HepG2 (cell line): ENCODE data around the gene ABCA2. TPM values are rescaled to one million over a fixed set of nuclear protein-coding genes. Genes with fewer than 3 reads are reported as not detected.

Source experiments
- AKAP8 ChIP-seq: sonication (generic); formaldehyde crosslinking; IDR thresholded peaks from 2 replicates; pipeline ENCODE4 v1.5.1; 2020; ENCODE audit warnings: mild to moderate bottlenecking, missing genetic modification reagents
- ARHGAP35 ChIP-seq: sonication (generic); formaldehyde crosslinking; IDR thresholded peaks from 2 replicates; pipeline ENCODE4 v1.9.0; 2022; ENCODE audit warnings: mild to moderate bottlenecking, inconsistent platforms, moderate library complexity, missing genetic modification reagents, borderline replicate concordance
- ATF7-NPFF ChIP-seq: sonication (generic); formaldehyde crosslinking; IDR thresholded peaks from 2 replicates; pipeline ENCODE4 v1.8.1; 2023; ENCODE audit warnings: mild to moderate bottlenecking, low read depth, missing genetic modification reagents, moderate library complexity
- BHLHE40 ChIP-seq: IDR thresholded peaks from 2 replicates; pipeline ENCODE4 v1.6.1; 2011; ENCODE audit warnings: low read length, improper control_type of control experiment
- CC2D1A ChIP-seq: sonication (generic); formaldehyde crosslinking; IDR thresholded peaks from 2 replicates; pipeline ENCODE4 v1.8.1; 2023; ENCODE audit warnings: mild to moderate bottlenecking, missing genetic modification reagents
- FOXA1 ChIP-seq, 2 experiments: fragments of 450-650 bp in 1 of 2; sonication (generic) in 1 of 2; formaldehyde crosslinking in 1 of 2; IDR thresholded peaks; 2 replicates each; pipeline versions ENCODE4 v1.4.0 to v1.6.1; 2016 to 2020; ENCODE audit warnings: missing genetic modification reagents in 1 of 2
- GZF1 ChIP-seq: sonication (generic); formaldehyde crosslinking; IDR thresholded peaks from 2 replicates; pipeline ENCODE4 v1.5.1; 2020; ENCODE audit warnings: mild to moderate bottlenecking, missing genetic modification reagents
- ISL2 ChIP-seq: sonication (generic); formaldehyde crosslinking; IDR thresholded peaks from 2 replicates; pipeline ENCODE4 v1.5.0; 2020; ENCODE audit warnings: missing genetic modification reagents
- POLR2AphosphoS2 ChIP-seq: IDR thresholded peaks from 2 replicates; pipeline ENCODE4 v1.6.1; 2011; ENCODE audit warnings: low read depth, low read length, improper control_type of control experiment
- RARA ChIP-seq: IDR thresholded peaks from 2 replicates; pipeline ENCODE4 v1.6.1; 2016; ENCODE audit warnings: missing genetic modification reagents, missing compliant biosample characterization
- RBM22 ChIP-seq: fragments of 200-400 bp; formaldehyde crosslinking; optimal IDR thresholded peaks from 2 replicates; pipeline ENCODE3; 2017; ENCODE audit warnings: mild to moderate bottlenecking, low read length, moderate library complexity
- RFXANK ChIP-seq: IDR thresholded peaks from 2 replicates; pipeline ENCODE4 v1.6.1; 2016
- STAG1 ChIP-seq: sonication (generic); formaldehyde crosslinking; IDR thresholded peaks from 2 replicates; pipeline ENCODE4 v1.4.0; 2020; ENCODE audit warnings: missing genetic modification reagents
- ZBTB7B ChIP-seq: sonication (generic); formaldehyde crosslinking; IDR thresholded peaks from 2 replicates; pipeline ENCODE4 v1.4.0; 2020; ENCODE audit warnings: missing genetic modification reagents
- ZFP36L2 ChIP-seq: sonication (generic); formaldehyde crosslinking; IDR thresholded peaks from 2 replicates; pipeline ENCODE4 v1.4.0; 2020; ENCODE audit warnings: missing genetic modification reagents
- ZNF24 ChIP-seq: fragments of 450-650 bp; IDR thresholded peaks from 2 replicates; pipeline ENCODE4 v1.6.1; 2017; ENCODE audit warnings: antibody characterized with exemption, mild to moderate bottlenecking
- ZNF557 ChIP-seq: sonication (generic); formaldehyde crosslinking; IDR thresholded peaks from 2 replicates; pipeline ENCODE4 v1.4.0; 2020; ENCODE audit warnings: missing genetic modification reagents
- polyA plus RNA-seq, 8 experiments: library from polyadenylated mRNA; depleted of rRNA in 3 of 8; stranded (reverse) in 7 of 8; unstranded in 1 of 8; fragments of >200 nt; fragmentation: Illumina TruSeq in 4 of 8; extraction: Trizol in 4 of 8; gene quantifications; 2 replicates each; pipeline versions ENCODE4 v1.2.1 to v1.2.3, GENCODE V29; 2011 to 2016; ENCODE audit warnings: low read depth in 4 of 8, missing spikeins in 1 of 8, mixed read lengths in 1 of 8; ENCODE audit not compliant: insufficient read depth in 1 of 8
- total RNA-seq, 5 experiments: library from RNA; depleted of rRNA; stranded (reverse); fragments of >200 nt; fragmentation: Illumina TruSeq; extraction: Trizol; gene quantifications; 2 replicates each; pipeline ENCODE4 v1.2.3, GENCODE V29; 2016; ENCODE audit warnings: low read depth in 1 of 5
- TF ChIP-seq, protein P1 (sequence below): sonication (generic); formaldehyde crosslinking; IDR thresholded peaks from 2 replicates; pipeline ENCODE4 v1.4.0; 2020; ENCODE audit warnings: missing genetic modification reagents, borderline replicate concordance
- TF ChIP-seq, protein P2 (sequence below): sonication (generic); formaldehyde crosslinking; IDR thresholded peaks from 2 replicates; pipeline ENCODE4 v1.5.1; 2020; ENCODE audit warnings: mild to moderate bottlenecking, missing genetic modification reagents, moderate library complexity
- TF ChIP-seq, protein P3 (sequence below), 2 experiments: sonication (generic) in 1 of 2; formaldehyde crosslinking in 1 of 2; IDR thresholded peaks; 2 replicates each; pipeline versions ENCODE4 v1.5.1 to v1.6.1; 2011 to 2020; ENCODE audit warnings: borderline replicate concordance in 1 of 2, low read depth in 1 of 2, low read length in 1 of 2, mild to moderate bottlenecking in 1 of 2, missing genetic modification reagents in 1 of 2, moderate library complexity in 1 of 2
- TF ChIP-seq, protein P4 (sequence below): sonication (generic); formaldehyde crosslinking; IDR thresholded peaks from 2 replicates; pipeline ENCODE4 v1.8.1; 2023; ENCODE audit warnings: mild to moderate bottlenecking, missing genetic modification reagents
- TF ChIP-seq, protein P5 (sequence below): IDR thresholded peaks from 2 replicates; pipeline ENCODE4 v1.6.1; 2016
- TF ChIP-seq, protein P6 (sequence below): sonication (generic); formaldehyde crosslinking; IDR thresholded peaks from 2 replicates; pipeline ENCODE4 v1.5.0; 2020; ENCODE audit warnings: missing genetic modification reagents, mild to moderate bottlenecking, borderline replicate concordance

The ABCA2 gene
- total and polyA plus RNA-seq, 2 of the 13 experiments (the other 11 are each of a cell fraction or from before 2014, with no cell fraction given), result 2.9 to 19.2 TPM

DNA sequence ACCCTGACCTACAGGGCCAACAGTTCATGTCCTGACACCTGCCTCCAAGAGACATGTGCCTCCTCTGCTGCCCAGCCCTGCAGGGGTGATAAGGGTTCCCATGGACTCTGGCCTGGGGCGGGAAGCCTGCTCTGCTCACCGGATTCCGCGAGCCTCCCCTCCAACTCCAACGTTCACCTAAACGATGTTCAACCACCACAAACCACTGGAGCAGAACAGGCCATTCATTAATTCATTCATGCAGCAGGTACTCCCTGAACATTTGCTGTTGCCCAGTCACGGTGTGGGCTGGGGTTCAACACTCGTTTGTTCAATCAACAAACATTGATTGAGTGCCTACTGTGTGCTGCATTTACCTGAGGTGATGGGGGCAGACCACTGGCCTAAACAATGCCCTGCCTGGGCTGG lies 46.0 kb upstream of the ABCA2 start (continued):
- TF ChIP-seq AKAP8 (CRISPR knock-in tag), result no peak
- TF ChIP-seq, protein P1, sequence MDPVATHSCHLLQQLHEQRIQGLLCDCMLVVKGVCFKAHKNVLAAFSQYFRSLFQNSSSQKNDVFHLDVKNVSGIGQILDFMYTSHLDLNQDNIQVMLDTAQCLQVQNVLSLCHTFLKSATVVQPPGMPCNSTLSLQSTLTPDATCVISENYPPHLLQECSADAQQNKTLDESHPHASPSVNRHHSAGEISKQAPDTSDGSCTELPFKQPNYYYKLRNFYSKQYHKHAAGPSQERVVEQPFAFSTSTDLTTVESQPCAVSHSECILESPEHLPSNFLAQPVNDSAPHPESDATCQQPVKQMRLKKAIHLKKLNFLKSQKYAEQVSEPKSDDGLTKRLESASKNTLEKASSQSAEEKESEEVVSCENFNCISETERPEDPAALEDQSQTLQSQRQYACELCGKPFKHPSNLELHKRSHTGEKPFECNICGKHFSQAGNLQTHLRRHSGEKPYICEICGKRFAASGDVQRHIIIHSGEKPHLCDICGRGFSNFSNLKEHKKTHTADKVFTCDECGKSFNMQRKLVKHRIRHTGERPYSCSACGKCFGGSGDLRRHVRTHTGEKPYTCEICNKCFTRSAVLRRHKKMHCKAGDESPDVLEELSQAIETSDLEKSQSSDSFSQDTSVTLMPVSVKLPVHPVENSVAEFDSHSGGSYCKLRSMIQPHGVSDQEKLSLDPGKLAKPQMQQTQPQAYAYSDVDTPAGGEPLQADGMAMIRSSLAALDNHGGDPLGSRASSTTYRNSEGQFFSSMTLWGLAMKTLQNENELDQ (CRISPR knock-in tag), result no peak
- no peak for TF ChIP-seq RBM22
- no peak for TF ChIP-seq RFXANK (CRISPR knock-in tag)
- TF ChIP-seq GZF1 (CRISPR knock-in tag), result 0 out of 2 replicates have a peak, but pooled peaks have one; percentile 24
- no peak for TF ChIP-seq CC2D1A (CRISPR knock-in tag)
- no peak for TF ChIP-seq FOXA1 (IDR thresholded peaks at IDR 0.05)
- TF ChIP-seq FOXA1 (CRISPR knock-in tag; IDR thresholded peaks at IDR 0.05), result no peak
- TF ChIP-seq STAG1 (CRISPR knock-in tag), result no peak
- TF ChIP-seq ZFP36L2 (CRISPR knock-in tag), result no peak
- TF ChIP-seq, protein P2, sequence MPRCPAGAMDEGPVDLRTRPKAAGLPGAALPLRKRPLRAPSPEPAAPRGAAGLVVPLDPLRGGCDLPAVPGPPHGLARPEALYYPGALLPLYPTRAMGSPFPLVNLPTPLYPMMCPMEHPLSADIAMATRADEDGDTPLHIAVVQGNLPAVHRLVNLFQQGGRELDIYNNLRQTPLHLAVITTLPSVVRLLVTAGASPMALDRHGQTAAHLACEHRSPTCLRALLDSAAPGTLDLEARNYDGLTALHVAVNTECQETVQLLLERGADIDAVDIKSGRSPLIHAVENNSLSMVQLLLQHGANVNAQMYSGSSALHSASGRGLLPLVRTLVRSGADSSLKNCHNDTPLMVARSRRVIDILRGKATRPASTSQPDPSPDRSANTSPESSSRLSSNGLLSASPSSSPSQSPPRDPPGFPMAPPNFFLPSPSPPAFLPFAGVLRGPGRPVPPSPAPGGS (CRISPR knock-in tag), result 0 out of 2 replicates have a peak, but pooled peaks have one; percentile 38
- TF ChIP-seq, protein P3, sequence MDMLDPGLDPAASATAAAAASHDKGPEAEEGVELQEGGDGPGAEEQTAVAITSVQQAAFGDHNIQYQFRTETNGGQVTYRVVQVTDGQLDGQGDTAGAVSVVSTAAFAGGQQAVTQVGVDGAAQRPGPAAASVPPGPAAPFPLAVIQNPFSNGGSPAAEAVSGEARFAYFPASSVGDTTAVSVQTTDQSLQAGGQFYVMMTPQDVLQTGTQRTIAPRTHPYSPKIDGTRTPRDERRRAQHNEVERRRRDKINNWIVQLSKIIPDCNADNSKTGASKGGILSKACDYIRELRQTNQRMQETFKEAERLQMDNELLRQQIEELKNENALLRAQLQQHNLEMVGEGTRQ (IDR thresholded peaks at IDR 0.05; ENCODE audit: low read depth, low read length), result no peak
- TF ChIP-seq, protein P3 (CRISPR knock-in tag; IDR thresholded peaks at IDR 0.05; ENCODE audit: borderline replicate concordance), result no peak
- no peak for TF ChIP-seq POLR2AphosphoS2
- TF ChIP-seq, protein P4, sequence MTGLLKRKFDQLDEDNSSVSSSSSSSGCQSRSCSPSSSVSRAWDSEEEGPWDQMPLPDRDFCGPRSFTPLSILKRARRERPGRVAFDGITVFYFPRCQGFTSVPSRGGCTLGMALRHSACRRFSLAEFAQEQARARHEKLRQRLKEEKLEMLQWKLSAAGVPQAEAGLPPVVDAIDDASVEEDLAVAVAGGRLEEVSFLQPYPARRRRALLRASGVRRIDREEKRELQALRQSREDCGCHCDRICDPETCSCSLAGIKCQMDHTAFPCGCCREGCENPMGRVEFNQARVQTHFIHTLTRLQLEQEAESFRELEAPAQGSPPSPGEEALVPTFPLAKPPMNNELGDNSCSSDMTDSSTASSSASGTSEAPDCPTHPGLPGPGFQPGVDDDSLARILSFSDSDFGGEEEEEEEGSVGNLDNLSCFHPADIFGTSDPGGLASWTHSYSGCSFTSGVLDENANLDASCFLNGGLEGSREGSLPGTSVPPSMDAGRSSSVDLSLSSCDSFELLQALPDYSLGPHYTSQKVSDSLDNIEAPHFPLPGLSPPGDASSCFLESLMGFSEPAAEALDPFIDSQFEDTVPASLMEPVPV, result no peak
- TF ChIP-seq, protein P5, sequence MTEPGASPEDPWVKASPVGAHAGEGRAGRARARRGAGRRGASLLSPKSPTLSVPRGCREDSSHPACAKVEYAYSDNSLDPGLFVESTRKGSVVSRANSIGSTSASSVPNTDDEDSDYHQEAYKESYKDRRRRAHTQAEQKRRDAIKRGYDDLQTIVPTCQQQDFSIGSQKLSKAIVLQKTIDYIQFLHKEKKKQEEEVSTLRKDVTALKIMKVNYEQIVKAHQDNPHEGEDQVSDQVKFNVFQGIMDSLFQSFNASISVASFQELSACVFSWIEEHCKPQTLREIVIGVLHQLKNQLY, result no peak; the same call in 1 of the 2 replicates
- TF ChIP-seq ATF7-NPFF (CRISPR knock-in tag), result no peak
- 0 out of 2 replicates have a peak, but pooled peaks have one; percentile 35 for TF ChIP-seq RARA
- no peak for TF ChIP-seq ZNF557 (CRISPR knock-in tag)
- TF ChIP-seq, protein P6, sequence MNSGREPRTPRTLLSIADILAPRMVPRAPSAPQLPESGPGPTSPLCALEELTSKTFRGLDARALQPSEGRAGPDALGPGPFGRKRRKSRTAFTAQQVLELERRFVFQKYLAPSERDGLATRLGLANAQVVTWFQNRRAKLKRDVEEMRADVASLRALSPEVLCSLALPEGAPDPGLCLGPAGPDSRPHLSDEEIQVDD (CRISPR knock-in tag), result 0 out of 2 replicates have a peak, but pooled peaks have one; percentile 49
- TF ChIP-seq BHLHE40, result no peak
- no peak for TF ChIP-seq ARHGAP35 (CRISPR knock-in tag)
- TF ChIP-seq ISL2 (CRISPR knock-in tag), result no peak
- peak; percentile 29; the same call in 1 of the 2 replicates for TF ChIP-seq ZBTB7B (CRISPR knock-in tag)
- TF ChIP-seq ZNF24, result peak; percentile 62; the same call in 1 of the 2 replicates
